Bronchial epithelial cell (primary cell): ENCODE results near the gene EOLA1. TPM values are rescaled to one million over a fixed set of nuclear protein-coding genes. Genes with fewer than 3 reads are reported as not detected.

Source experiments
- DNase-seq: peaks from one replicate; pipeline ENCODE4 v3.0.0-alpha.2; 2010; ENCODE audit warnings: low read depth
- FAIRE-seq: peaks from 2 replicates; lab custom pipeline; 2011; peaks lifted over from hg19 to GRCh38; lab: Jason Lieb, UNC
- H3K27me3 ChIP-seq: 2 replicates; pipeline ENCODE4 v1.5.1; 2011; ENCODE audit warnings: low read length; ENCODE audit not compliant: control insufficient read depth, insufficient read depth
- H3K36me3 ChIP-seq: 2 replicates; pipeline ENCODE4 v1.5.1; 2011; ENCODE audit warnings: low read length; ENCODE audit not compliant: control insufficient read depth, insufficient read depth
- H3K4me3 ChIP-seq: 2 replicates; pipeline ENCODE4 v1.5.1; 2011; ENCODE audit warnings: mild to moderate bottlenecking, low read depth, low read length, control low read depth
- total RNA-seq: library from RNA; depleted of rRNA; stranded (reverse); fragments of >200 nt; gene quantifications from 2 replicates; pipeline ENCODE4 v1.2.1, GENCODE V29; 2014
- TF ChIP-seq, protein P1 (sequence below): IDR thresholded peaks from 2 replicates; pipeline ENCODE4 v1.5.1; 2011; ENCODE audit warnings: mild to moderate bottlenecking, moderate library complexity, low read length, control low read depth, inconsistent platforms; ENCODE audit not compliant: insufficient read depth, severe bottlenecking

The EOLA1 gene
- total RNA-seq: 19.5 and 20.1 TPM in 2 replicates

DNA sequence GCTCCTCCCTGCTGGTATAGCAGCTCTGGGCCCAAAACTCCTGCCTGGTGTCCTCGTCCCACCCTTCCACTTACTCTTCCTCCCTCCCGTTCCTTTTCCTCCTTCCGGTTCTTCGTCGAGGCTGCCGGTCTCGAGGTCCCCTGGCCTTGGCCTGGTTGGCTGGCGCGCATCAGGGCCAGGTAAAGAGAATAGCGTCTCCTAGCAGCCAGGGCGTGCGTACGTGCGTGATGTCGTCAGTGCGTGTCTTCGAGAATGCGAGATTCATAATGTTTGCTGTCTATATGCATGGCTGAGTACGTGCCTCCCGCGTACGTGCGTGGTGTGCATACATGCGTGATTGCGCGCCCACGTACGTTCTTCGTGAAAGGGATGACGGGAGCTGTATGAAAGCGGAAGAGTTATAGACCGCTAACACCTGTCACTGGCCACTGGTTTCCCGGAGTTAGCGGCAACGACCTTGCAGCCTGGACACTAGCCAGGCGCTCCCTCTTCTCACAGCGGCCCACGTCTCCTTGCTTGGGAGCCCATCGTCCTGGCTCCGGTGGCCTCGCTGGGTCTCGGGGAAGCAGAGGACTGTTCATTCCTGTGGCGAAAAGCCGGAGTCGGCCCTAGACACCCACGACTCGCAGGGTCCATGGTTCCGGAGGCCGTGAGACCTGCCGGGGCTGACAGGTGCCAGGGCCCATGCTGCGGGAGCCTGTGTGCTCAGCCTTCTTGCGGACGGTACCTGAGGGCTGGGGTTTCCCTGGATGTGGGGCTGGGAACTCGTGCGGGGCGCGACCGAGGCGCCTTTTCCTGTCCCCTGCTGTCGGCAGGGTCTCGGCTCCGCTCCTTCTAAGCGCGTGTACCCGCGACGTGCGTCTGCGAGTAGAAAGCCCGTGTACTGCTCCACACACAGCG, at the start of gene EOLA1:
Gene EOLA1 (plus strand): TSS at position 392 of the 900 bp plus-strand sequence. CDS start 4,619 bp downstream, outside the sequence.
- Histone ChIP-seq H3K27me3 (no peaks in the 10 kb centered on the region), H3K36me3 (peaks cover 1% of the 10 kb centered on the region), H3K4me3 (peak within 1 kb of the TSS; percentile 61)
- TF ChIP-seq, protein P1, sequence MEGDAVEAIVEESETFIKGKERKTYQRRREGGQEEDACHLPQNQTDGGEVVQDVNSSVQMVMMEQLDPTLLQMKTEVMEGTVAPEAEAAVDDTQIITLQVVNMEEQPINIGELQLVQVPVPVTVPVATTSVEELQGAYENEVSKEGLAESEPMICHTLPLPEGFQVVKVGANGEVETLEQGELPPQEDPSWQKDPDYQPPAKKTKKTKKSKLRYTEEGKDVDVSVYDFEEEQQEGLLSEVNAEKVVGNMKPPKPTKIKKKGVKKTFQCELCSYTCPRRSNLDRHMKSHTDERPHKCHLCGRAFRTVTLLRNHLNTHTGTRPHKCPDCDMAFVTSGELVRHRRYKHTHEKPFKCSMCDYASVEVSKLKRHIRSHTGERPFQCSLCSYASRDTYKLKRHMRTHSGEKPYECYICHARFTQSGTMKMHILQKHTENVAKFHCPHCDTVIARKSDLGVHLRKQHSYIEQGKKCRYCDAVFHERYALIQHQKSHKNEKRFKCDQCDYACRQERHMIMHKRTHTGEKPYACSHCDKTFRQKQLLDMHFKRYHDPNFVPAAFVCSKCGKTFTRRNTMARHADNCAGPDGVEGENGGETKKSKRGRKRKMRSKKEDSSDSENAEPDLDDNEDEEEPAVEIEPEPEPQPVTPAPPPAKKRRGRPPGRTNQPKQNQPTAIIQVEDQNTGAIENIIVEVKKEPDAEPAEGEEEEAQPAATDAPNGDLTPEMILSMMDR: no peak
- FAIRE-seq (no peak), DNase-seq (peak; percentile 88)

DNA sequence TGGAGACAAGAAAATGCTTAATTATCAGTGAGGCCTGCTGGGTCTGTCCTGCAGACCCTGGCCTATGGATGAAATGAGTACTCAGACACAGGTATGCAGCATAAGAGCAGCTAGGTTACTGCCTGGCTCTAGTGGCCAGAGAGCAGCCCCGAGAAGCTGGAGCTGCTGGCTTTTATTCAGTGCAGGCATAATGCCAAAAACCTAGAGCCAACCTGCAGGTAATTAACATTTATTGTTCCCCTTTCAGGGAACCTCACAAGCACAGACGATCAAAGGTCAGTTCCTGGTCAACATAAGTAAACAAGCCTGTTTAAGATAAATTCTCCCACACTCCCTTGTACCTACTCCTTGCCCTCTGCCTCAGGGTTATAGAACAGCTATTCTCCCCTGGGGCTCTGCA, 49.0 kb upstream of the EOLA1 start:
- no peak for FAIRE-seq
- peaks cover 15% of the 10 kb centered on the region for H3K36me3 ChIP-seq

DNA sequence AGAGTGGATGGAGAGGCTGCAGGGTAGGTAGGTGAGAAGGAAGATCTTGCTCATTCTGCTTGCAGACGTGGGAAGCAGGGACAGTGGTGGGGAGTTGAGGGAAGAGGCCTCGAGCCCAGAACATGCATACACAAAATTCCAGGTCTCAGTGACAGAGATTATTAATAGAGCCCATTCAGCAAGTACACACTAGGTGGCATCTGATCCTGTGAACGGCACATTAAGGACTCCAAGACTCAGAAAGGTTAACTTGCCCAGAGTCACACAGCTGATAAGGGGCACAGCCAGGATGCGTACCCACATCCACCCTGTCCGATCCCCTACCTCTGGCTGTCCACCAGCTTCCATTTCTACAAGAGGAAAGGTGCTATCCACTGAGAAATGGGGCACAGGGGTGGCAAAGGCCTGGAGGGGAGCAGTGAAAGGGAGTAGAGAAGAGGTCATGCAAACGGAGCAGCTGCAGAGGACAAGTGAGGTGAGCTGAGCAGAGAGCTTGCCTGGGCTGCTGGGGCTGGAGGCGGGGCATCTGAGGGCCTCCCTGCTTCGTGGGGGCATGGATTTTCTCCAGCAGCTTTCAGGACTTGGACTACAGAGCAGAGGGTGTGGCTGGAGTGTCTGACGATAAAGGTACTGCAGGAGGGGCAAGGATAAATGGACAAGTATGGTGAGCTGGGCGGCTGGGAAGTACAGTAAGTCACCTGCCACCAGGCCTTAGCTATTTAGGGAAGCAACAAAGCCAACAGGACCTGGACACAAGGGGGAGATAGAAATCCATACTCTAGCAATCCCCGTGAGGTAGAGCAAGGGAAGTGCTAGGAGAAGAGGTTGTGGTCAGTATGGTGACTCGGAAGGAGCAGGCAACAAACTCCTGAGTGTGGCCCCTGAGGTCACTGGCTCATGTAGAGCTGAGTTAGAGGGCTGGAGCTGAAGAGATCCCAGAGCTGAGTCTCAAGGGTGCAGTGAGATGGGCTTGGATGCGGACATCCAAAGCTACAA, 46.9 kb upstream of the EOLA1 start:
- no peak for DNase-seq
- H3K27me3 ChIP-seq: no peaks in the 10 kb centered on the region
- no peak overlapping the region for H3K4me3 ChIP-seq
- TF ChIP-seq, protein P1: peak; percentile 5
- peak; percentile 7 for FAIRE-seq
- H3K36me3 ChIP-seq: peaks cover 13% of the 10 kb centered on the region

More for the DNA sequence above, 49.0 kb upstream of the EOLA1 start:
- no peak for DNase-seq
- Histone ChIP-seq H3K27me3 (no peaks in the 10 kb centered on the region), H3K4me3 (no peak overlapping the region)
- TF ChIP-seq, protein P1: no peak

DNA sequence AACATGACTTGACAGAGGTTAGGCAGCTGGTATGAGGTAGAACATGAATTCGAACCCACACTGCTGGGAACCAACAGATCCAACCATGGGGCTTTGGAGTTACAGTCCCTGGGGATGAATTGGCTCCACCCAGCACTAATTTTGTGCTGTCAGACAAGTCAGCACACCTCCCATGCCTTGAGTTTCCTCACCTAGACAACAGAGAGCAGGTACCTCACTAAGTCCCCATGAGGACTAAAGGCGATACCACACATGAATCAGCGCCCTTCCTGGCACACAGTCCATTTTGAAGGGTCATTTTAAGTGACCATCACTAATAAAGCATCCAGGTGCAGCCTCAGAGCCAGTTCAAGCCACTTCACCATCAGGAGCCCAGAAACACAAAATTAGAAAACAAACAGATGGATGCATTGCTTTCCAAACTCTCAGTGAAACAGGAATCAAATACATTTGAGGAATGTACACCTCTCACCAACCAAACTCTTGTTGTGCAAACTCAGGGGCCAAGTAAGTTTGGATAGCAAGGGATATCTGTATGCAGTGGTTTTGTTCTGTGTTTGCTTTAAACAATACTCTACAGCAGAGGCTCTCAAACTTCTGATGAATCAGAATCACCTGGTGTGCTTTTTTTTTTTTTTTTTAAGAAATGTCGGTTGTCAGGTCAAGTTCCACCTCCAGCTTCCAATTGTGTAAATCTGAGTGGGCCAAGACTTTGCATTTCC, 45.8 kb upstream of the EOLA1 start:
- Histone ChIP-seq H3K4me3 (no peak overlapping the region), H3K36me3 (peaks cover 13% of the 10 kb centered on the region), H3K27me3 (no peaks in the 10 kb centered on the region)
- TF ChIP-seq, protein P1: no peak
- FAIRE-seq: no peak
- peak; percentile 51 for DNase-seq

DNA sequence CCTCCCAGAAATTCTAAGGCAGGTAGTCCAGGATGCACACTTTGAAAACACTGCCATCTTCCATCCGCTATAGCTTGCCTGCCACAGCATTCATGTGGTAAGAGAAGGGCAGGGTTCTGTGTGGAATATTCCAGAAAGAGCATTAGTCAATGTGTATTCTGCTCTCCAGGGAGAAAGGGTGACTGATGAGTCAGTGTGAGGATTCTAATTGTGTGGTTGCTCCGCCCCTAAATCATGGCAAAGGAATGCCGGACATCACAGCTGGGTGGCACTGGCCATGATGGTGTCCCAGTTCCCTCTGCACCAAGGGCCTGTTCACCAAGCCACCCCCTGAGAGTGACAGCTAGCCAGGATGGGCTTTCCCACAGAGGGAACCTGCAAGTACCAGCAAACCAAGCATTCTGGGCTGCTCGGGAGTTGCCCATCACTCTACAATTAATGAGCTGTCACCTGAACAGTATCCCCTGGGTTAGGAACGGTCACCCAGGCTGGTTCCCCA, 45.2 kb upstream of the EOLA1 start:
- FAIRE-seq (peak; percentile 60), DNase-seq (peak; percentile 91)

More for the DNA sequence above, 45.2 kb upstream of the EOLA1 start:
- Histone ChIP-seq H3K27me3 (no peaks in the 10 kb centered on the region), H3K4me3 (no peak overlapping the region), H3K36me3 (peaks cover 13% of the 10 kb centered on the region)
- TF ChIP-seq, protein P1: no peak
